Measurements from ENCODE around the gene SLF2. TPM values are rescaled to one million over a fixed set of nuclear protein-coding genes. Genes with fewer than 3 reads are reported as not detected.

Gene SLF2
- total RNA-seq, 2 experiments from 2014 or later, result 33.5 to 33.9 TPM

GRCh38 chr10:101003639-101004206 is 91.0 kb downstream of the SLF2 start:
- ChIA-PET POLR2A (no interaction called here), CTCF (interaction anchor here (1.1 to 2.0 kb wide), 2 partner anchors 8 to 11 kb away, joined by 4 to 10 read pairs; no protein-coding TSS in a partner anchor)

DNA sequence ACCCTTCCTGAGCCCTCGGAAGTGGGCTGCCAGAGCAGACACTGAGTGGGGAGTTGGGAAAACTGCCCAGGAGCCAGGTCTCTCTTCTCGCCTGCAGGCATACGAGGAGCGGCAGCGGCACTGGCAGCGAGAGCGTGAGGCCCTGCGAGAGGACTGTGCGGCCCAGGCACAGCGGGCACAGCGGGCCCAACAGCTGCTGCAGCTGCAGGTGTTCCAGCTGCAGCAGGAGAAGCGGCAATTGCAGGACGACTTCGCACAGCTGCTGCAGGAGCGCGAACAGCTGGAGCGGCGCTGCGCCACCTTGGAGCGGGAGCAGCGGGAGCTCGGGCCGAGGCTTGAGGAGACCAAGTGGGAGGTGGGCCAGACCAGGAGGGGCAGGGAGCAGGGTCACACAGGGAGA is 92.6 kb downstream of the SLF2 start:
- POLR2A ChIA-PET, result interaction anchor here (1.0 kb wide), 1 partner anchor 13 kb away, joined by 4 read pairs; no protein-coding TSS in a partner anchor

DNA sequence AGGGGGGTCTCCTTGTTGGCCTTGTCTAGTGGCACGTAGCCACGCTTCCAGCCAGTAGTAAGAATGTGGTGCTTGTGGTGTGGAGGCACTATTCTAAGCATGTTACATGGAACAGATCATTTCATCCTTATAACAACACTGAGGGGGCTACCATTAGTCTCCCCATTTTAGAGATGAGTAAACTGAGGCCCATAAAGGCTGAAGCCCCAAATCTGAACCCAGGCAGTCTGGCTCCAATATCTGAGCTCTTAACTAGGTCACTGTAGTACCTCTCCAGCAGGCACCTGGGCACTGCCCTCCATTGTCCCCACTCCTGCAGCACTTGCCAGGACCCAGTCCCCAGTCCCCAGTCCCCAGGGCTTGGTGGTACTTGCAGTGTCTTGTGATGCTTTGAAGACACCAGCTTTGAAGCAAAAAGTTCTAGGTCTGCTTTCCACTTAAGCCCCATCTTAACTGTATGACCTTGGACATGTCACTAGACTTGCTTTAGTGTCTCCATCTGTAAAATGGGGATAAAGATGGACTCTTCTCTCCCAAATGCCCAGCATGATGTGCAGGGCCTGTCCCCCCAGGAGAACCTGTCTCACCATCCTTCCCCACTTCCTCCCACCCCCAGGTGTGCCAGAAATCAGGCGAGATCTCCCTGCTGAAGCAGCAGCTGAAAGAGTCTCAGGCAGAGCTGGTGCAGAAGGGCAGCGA is 93.3 kb downstream of the SLF2 start:
- CTCF ChIA-PET, result interaction anchor here (2.2 kb wide), 1 partner anchor 8 kb away, joined by 7 read pairs; no protein-coding TSS in a partner anchor
- POLR2A ChIA-PET, result interaction anchor here (0.5 to 1.0 kb wide), 2 partner anchors 13 to 1714 kb away, joined by 3 to 4 read pairs; no protein-coding TSS in a partner anchor

More for the DNA sequence above, 92.6 kb downstream of the SLF2 start:
- CTCF ChIA-PET, result interaction anchor here (1.3 to 2.2 kb wide), 2 partner anchors 9 to 14 kb away, joined by 5 to 7 read pairs; no protein-coding TSS in a partner anchor

DNA sequence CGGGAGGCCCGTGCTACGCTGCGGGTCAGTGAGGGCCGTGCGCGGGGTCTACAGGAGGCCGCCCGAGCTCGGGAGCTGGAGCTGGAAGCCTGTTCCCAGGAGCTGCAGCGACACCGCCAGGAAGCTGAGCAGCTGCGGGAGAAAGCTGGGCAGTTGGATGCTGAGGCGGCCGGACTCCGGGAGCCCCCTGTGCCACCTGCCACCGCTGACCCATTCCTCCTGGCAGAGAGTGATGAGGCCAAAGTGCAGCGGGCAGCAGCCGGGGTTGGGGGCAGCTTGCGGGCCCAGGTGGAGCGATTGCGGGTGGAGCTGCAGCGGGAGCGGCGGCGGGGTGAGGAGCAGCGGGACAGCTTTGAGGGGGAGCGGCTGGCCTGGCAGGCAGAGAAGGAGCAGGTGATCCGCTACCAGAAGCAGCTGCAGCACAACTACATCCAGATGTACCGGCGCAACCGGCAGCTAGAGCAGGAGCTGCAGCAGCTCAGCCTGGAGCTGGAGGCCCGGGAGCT is 93.9 kb downstream of the SLF2 start:
- ChIA-PET POLR2A (interaction anchor here (1.0 kb wide), 1 partner anchor 14 kb away, joined by 4 read pairs; no protein-coding TSS in a partner anchor), CTCF (interaction anchor here (1.1 to 2.2 kb wide), 2 partner anchors 7 to 9 kb away, joined by 3 to 7 read pairs; no protein-coding TSS in a partner anchor)

DNA sequence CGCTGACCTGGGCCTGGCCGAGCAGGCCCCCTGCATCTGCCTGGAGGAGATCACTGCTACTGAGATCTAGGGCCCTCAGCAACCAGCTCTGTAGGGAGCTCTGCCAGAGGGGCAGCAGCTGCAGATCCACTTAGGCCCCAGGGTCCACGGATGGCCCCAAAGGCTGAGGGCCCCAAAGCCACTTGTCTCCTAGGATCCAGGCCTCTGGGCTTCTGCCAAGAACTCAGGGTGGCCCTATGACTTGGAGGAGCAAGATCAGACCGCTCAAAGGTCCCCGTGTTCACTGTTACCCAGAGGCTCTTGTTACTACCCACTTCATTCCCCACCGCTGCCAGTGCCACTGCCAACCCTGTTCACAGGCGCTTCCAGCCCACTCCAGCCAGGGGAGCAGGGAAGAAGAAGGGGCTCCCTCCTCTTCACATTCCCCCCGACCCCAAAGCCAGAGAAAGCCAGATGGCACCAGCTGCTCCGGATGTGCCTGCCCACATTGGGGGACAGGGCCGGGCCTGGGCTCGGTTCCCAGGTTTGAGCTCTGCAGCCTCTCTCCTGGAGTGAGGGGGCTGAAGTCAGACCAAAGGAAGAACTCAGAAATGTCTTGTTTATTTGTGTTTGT is 94.4 kb downstream of the SLF2 start:
- ChIA-PET POLR2A (no interaction called here), CTCF (interaction anchor here (1.1 kb wide), 2 partner anchors 10 to 12 kb away, joined by 3 read pairs; no protein-coding TSS in a partner anchor)

DNA sequence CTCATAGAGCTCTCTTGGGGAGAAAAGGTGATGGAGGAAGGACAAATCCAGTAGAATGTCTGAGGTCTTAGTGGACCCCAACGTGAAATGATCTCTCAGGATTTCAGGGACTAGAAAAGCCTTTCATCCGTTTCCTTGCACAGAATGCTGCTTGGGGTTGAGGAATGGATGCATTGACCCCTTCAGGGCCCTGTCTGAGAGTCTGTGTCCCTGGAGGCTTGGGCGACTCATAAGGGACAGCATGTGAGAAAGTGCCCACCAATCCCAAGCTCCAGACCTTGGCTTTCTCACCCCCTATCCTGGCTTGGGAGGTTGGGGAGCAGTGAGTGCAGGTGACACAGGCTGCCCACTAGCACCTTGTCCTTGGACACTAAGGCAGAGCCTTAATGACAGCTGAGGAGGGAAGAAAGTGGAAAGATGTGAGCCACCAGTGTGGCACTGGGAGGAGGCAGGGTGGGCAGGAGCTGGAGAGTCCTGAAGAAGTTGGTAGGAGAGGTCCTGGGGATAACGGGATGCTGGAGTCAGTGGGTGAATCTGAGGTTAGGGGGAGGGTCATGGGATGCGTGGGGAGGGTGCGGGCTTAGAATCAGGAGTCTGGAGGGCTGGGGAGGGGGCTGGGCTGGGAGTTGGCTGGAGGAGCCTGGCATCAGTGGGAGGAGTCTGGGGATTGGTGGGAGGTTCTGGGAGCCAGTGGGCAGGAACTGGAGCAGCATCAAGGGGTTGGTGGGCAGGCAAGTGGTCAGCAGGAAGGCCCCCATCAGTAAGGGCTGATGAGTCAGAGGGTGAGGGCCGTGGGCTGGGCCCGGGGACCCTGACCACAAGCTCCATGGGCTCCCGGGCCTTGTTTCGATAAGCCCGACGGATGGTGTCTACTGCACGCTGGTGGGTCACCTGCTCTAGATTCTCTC is 95.4 kb downstream of the SLF2 start:
- ChIA-PET CTCF (interaction anchor here (0.9 to 1.9 kb wide), 5 partner anchors 9 to 11 kb away, joined by 3 to 6 read pairs (median 3); partner anchors contain the start of gene LZTS2), POLR2A (no interaction called here)

- CTCF ChIA-PET, result interaction anchor here (1.5 to 1.9 kb wide), 2 partner anchors 10 to 11 kb away, joined by 5 to 6 read pairs; no protein-coding TSS in a partner anchor
- POLR2A ChIA-PET, result no interaction called here
Observed at GRCh38 chr10:101008823-101009423, 96.2 kb downstream of the SLF2 start.

DNA sequence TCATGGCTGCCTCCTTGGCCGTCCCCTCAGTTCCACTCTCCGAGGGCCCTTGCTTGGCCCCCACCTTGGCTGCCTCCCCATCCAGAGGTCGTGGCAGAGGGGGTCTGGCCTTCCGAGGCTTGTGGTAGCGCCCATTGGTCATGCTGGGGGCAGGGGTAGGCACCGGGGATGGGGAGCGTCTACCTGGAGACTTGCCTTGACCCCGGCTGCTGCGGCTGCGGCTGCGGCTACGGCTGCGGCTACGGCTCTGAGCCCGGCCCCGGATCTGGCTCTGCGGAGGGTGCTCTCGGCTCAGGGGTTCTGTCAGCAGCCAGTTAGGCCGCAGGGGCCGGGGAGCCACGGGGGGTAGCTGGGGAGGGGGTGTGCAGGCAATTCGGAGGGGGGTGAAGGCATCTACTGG is 97.6 kb downstream of the SLF2 start:
- ChIA-PET CTCF (interaction anchor here (1.1 to 2.2 kb wide), 2 partner anchors 8 to 11 kb away, joined by 4 to 14 read pairs; partner anchors contain the start of gene LZTS2), POLR2A (no interaction called here)

DNA sequence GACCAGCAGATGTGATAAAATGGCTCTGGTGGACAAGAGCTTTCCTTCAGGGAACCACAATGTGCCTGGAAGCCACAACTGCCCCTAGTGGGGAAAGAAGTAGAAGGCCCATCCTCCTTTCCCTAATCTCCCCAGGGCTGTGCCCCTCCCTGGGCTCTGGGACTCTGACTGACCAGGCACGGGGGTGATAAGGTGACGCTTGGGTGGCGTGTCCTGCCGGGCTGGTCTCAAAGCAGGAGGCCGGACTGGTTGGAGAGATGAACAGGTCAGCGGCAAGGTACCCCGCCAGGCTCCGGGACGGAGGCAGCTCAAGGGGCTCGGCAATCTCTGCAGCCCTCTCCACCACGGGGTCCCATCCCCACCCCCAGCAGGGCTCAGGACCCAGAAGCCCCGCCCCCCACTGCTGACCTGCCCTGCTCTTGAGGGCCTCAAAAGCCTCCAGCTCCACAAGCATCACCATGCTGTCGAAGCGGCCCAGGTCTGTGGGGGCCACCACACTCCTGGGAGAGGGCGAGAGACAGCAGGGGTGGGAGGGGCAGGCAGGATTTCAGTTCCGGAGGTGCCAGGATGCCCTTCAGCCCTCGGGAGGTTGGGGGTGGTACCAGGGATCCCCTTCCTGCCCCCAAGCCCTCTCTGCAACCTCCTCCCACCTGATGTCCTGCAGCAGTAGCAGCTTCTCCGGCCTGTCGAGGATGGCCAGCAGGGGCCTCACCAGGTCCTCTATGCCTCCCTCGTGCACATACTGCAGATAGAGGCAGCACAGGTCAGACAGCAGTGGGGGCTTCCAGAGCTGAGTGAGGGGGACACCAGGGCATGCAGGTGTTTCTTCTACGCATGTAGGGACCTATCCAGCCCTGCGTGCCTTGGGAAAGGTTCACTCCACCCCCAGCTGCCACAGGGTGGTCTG is 99.0 kb downstream of the SLF2 start:
- ChIA-PET POLR2A (no interaction called here), CTCF (interaction anchor here (0.9 to 2.2 kb wide), 4 partner anchors 9 to 18 kb away, joined by 3 to 14 read pairs (median 4); partner anchors contain the start of gene LZTS2)

DNA sequence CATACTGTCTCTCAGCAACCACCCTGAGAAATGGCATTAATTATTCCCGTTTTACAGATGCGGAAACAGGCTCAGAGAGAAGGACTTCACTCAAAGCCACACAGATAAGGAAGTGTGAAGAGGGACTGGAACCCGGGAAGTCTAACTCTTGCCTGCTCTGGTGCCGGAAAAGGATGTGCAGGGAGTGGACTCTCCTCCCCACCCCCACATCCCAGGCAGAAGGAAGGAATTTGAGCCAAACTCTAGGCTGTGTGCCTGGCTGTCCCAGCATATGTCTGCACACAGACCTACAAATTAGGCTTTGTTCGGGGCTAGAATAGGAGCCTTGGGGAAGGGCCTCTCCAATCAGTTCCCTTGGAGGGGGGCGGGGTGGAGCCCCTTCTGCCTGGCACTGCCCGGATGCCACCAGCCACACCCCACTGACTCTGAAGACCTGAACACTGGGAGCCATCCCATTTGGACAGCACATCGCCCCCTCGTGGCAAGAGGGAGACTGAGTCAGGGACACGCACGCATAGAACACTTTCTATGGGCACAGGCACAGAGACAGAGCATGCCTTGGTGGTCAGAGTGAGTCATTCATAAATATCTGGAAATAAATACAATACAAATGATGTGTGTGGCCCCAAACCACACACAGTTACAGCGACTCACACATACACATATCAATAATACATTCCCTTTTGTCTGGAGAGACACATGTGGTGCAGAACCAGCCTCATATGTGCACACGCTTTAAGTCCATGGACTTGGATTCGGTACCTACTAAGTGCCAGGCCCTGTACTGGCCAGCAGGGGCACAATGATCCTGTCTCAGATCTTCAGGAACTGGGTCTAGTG is 100.0 kb downstream of the SLF2 start:
- ChIA-PET CTCF (interaction anchor here (0.9 to 2.2 kb wide), 4 partner anchors 10 to 17 kb away, joined by 3 to 14 read pairs (median 4); partner anchors contain the start of gene LZTS2), POLR2A (no interaction called here)

DNA sequence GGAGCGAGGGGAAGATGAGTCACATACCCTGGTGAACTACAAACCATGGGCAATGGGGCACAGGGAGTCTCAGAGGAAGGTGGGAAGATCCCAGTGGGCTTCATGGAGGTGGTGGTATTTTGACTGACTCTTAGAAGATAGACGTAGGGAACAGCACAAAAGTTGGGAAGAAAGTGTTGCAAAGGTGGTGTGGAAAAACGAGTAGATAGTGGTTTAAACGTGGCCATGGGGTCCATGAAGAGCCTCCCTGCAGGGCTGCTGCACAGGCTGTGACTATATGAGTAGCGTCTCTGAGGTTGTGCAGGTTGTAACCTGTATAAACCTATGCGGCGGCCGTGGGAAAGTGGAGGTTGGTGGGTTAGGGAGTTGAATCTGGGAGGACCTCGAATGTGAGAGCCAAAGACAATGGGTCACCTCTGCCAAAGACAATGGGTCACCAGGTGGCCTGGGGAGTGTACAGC is 100.6 kb downstream of the SLF2 start:
- ChIA-PET POLR2A (interaction anchor here (0.7 kb wide), 1 partner anchor 179 kb away, joined by 4 read pairs; no protein-coding TSS in a partner anchor), CTCF (interaction anchor here (0.6 to 4.6 kb wide), 15 partner anchors 8 to 547 kb away, joined by 3 to 36 read pairs (median 6); partner anchors contain the start of genes KAZALD1, LZTS2, PDZD7 and SFXN3)

GRCh38 chr10:101014230-101014884 is 101.6 kb downstream of the SLF2 start:
- ChIA-PET POLR2A (interaction anchor here (0.6 to 0.7 kb wide), 3 partner anchors 16 to 180 kb away, joined by 3 to 5 read pairs (median 4); partner anchors contain the start of gene PDZD7), CTCF (interaction anchor here (0.7 to 4.6 kb wide), 23 partner anchors 9 to 546 kb away, joined by 3 to 36 read pairs (median 5); partner anchors contain the start of genes KAZALD1, LZTS2, PDZD7 and SFXN3)
